Measurements from ENCODE around the gene BROX.
"Not testable (repeated sequence)": the region's sequence is repeated elsewhere in the genome, so short reads cannot be mapped to it uniquely, and the experiment has no call there.

Gene BROX

DNA sequence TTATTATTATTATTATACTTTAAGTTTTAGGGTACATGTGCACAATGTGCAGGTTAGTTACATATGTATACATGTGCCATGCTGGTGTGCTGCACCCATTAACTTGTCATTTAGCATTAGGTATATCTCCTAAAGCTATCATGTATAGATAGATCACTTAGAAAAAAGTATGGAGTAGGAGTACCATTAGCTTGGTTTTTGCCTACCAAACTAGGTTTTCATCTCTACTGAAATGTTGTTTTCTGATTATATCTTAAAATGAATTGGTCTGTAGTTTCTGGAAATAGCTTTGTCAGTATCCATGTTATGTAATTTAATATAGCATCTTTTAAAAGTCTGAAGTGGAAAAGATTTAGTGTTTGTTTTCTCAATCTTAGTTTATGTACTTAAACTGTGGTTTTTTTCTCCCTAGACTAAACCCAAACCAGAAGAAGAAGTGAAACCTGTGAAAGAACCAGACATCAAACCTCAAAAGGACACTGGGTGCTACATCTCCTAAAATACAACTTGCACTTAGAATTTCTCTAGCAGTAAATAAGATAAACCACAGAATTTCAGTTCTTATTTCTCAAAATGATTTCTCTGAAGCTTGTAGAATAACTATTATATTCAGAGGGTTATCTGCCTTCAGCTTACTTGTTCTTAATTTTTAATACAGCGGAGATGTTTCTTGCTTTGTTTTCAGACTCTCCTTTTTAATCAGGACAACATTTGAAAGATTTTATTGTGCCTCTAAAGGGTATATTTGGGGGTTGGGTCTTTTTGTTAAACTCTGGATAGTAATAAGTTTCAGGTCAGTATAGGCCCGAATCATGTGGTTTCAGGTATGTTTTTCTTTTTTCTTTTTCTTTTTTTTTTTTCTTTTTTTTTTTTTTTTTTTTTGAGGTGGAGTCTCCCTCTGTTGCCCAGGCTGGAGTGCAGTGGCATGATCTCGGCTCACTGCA is 20.1 kb downstream of the BROX start:
- DNase-seq = no peak

- no peak for DNase-seq
Observed at GRCh38 chr1:222734740-222735139, 22.4 kb downstream of the BROX start.

DNA sequence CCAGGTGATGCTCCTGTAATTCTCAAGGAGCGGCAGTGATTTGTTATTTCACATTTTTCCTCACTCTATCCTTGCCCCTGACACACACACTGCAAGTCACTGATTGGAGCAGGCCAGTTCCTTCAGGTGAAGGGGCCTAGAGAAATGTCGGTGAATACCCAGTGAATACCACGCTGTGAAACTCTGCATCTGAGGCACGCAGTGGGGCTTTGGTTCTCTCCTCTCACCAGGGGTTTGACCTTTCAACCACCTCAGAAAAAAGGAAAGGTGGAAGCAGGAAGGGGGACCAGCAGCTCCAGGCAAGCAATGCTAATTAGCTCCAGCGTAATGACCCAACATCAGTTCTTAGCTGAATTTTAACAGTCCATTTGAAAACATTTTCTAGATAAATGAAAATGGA is 24.1 kb downstream of the BROX start:
- no peak for DNase-seq

DNA sequence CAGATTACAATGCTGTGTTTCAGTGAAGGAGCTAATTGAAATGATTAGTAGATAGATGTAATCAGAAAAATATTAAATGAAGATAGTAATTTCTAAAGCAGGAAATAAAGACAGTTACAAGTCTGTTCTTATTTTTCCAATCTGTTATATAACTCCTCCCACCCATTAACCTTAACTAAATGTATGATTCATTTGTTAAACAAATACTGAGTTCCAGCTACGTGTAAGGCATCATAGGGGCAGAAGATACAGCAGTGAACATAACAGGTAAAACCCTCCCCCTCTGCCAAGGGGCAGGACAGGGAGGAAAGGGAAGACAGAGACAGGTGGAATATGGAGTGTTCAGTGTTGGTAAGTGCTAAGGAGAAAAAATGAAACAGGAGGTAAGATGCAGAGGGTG is 24.6 kb downstream of the BROX start, which contains the start of gene FAM177B:
Gene FAM177B (plus strand): TSS at position 231 of the 400 bp plus-strand sequence. CDS start 9,344 bp downstream, outside the sequence.
- DNase-seq = no peak

DNA sequence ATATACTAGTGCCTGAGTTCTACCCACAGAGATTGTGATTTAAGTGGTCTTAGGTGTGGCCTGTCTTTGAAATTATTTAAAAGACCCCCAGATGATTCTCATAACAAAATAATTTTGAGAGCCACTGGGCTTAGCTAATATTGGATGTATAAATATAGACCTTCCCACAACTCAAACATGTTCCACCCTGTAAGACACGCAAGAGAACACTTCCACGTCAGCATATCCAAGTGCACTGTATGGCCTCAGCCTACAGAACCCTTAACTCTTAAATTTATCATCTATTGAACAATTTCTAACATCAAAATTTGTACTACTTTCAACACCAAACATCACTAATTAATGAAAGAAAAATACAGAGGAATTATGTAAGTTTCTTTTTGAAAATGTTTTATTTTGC is 27.1 kb downstream of the BROX start:
- DNase-seq = no peak

GRCh38 chr1:222739929-222740328 is 27.6 kb downstream of the BROX start:
- DNase-seq = no peak

DNA sequence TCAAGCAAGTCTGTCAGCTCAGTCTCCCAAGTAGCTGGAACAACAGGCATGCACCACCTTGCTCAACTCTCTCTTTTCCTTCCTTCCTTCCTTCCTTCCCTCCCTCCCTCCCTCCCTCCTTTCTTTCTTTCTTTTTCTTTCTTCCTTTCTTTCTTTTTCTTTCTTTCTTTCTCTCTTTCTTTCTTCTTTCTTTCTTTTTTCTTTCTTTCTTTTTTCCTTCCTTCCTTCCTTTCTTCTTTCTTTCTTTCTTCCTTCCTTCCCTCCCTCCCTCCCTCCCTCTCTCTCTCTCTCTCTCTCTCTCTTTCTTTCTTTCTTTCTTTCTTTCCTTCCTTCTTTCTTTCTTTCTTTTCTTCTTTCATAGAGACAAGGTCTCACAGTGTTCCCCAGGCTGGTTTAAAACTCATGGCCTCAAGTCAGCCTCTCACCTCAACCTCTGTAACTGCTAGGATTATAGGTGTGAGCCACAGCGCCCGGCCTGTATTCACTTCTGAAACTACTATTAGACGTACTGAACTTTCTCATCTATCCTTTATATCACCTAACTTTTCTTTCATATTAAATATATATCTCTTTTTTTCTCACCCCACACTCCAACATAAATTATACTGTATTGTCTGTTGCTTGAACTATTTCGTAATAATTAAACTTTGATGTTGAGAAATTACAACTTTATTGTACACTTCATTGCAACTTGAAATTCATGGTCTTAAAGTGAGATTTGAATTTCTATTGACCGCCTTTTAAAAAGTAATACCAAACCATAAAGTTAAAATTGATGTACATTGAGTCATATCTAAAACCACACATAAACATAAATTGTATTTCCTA is 29.5 kb downstream of the BROX start:
- DNase-seq = not testable (repeated sequence)

DNA sequence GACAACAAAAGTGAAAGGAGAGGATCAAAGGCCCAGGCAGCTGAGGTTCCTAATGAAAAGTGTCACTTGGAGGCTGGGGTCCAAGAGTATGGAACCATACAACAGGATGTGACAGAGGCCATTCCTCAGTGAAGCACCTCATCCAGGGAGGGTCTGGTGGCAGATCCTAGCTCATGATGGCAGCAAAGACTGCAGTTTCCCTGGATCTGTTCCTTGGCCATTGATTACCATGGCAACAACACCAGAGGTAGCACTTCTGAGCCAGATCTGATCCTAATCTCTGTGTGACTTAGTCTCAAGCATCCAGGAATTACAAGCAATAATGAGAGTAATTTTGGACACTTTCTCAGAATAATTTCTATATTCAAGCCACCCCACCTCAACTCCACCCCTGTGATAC is 37.6 kb downstream of the BROX start:
- DNase-seq = peak; percentile 10

DNA sequence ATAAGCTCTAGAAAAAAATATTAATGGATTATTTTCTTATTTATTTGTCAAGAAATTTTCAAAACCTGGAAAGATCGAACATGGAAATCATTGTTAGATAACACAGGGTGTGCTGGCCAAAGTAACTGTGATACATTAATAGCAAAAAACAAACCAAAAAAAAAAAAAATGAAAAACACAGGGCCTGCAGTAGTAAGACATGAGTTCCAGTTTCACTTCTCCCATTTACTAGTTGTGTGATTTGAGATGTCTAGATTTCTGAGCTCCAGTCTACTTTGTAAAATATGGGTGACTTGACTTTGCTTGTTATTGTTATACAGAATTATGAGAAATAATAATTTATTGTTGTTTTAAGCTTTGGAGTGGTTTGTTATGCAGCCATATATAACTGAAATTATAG is 38.3 kb downstream of the BROX start:
- no peak for DNase-seq

DNA sequence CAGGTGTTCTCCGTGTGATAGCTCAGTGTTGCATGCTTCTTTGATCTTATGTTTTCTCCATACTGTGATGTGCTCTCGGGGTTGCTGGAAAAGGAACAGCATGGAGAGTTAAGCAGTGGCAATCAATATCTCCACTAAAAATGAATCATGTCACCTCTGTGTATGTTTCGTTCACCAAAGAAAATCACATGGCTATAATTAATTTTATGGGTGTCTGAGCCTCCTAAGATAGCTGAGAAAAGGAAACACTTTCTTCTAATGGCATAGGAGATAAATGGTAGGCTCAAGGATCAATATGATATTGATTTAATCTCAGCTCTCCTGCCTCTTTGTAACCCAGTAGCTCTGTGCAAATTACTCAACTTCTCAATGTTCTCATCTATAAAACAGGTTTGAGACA is 38.9 kb downstream of the BROX start:
- DNase-seq = no peak

DNA sequence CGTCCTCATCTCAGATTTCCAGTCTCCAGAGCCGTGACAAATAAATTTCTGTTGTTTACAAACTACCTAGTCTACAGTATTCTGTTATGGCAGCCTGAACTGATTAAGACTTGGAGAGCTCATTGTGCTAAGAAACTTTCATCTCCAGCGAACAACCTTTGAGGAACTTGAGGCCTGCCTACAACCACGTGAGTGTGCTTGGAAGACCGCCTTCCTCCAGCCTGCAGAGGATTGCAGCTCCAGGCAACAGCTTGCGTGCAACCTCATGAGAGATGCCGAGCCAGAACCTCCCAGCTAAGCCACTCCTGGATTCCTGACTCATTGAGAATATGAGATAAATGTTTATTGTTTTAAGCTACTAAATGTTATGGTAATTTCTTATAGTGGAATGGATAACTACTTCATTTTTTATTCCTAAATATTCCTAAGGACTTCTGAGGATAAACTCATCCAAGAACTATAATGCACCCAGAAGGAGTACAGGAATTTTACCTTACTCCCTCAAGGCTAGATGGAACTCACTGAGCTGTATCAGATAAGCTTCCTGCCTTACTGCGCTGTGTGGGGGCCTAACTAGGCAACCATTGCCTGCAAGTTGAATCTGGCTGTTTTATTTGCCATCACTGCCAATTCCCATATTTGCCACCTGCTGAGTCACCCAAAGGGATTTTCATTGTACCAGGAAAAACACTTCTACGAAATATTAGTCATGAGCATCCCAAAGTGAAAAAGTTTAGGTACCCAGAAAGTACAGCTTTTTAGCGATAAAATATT is 42.2 kb downstream of the BROX start:
- DNase-seq = no peak

DNA sequence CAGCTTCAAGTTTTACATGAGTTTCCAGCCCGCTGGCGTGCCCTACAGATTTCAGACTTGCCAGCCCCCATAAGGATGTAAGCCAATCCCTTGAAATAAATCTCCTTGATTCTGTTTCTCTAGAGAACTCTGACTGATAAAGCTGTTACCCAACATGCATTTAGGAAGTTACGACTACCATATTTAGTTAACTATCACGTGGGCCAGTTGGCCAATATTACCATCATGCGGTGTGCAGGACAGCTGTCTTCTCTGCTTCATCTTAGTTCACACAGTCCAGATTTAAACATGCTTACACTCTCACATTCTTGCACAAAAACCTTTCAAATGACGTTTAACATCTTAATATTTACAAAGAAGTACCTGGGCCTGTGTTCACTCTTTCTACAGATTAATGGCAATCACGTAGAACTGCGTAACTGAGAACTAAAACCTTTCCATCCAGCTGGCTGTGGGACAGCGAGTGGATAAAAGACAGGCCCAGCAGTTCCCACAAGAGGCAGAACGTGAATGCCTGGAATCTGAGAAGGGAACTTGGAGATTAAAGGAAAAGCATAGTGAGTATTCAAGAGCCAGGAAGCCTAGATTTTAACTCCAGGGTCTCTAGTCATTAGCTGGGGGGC is 45.4 kb downstream of the BROX start:
- no peak for DNase-seq

DNA sequence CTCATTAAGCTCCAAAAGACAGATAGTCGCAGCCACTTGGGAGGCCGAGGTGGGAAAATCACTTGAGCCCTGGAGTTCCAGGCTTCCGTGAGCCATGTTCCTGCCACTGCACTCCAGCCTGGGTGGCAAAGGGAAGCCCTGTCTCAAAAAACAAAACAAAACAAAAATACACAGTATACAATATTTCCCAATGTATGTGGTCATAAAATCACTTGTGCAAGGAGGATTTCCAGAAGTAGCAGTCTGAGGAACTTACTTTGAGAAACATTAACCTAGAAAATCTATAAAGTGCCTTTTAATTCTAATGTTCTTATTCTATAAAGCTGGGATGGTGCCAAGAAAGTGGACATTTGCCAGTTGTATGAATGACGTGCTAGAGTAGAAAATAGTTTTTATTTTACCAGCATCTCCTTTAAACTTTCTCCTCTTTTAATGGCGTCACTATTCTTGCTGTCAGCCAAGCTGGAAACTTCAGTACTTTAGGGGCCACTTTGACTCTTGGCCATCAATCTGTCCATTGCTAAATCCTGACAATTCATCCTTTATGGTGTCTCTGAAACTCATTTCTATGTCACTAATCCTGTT is 47.2 kb downstream of the BROX start:
- DNase-seq = no peak

- DNase-seq = no peak
Observed at GRCh38 chr1:222761083-222761482, 48.7 kb downstream of the BROX start.

- not testable (repeated sequence) for DNase-seq
Observed at GRCh38 chr1:222762178-222762577, 49.8 kb downstream of the BROX start.

- DNase-seq = no peak
Observed at GRCh38 chr1:222767152-222767571, 54.8 kb downstream of the BROX start.

DNA sequence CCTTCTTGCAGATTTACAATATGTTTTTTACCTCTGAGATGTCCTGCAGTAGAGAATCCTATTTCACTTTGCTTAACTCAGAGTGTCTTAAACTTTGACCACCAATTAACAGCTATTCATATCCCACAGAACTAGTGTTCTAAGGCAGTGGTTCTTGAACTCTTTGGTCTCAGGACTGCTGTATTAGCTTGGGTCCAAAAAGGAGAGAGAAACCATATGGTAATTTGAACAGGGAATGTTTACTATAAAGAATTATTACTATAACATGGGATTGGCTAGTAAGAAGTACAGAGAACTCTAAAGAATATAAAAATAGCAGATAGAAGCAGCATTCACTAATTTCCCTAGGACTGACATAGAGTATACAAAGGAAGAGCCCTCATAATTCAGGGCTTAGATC is 56.2 kb downstream of the BROX start:
- DNase-seq = no peak

- DNase-seq = no peak
Observed at GRCh38 chr1:222769181-222769580, 56.8 kb downstream of the BROX start.

GRCh38 chr1:222769971-222770620 is 57.7 kb downstream of the BROX start:
- no peak for DNase-seq

DNA sequence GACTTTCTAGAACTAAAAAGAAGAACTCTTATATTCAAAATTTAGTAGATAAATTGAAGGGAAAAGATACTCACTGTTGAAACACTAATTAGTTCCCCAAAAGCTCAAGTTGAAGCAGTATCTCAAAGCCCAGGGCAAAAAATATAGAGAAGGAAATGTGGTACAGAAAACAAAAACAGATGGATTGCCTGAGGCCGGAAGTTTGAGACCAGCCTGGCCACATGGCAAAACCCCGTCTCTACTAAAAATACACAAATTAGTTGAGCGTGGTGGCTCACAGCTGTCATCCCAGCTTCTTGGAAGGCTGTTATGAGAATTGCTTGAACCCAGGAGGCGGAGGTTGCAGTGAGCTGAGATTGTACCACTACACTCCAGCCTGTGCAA is 60.6 kb downstream of the BROX start:
- no peak for DNase-seq

DNA sequence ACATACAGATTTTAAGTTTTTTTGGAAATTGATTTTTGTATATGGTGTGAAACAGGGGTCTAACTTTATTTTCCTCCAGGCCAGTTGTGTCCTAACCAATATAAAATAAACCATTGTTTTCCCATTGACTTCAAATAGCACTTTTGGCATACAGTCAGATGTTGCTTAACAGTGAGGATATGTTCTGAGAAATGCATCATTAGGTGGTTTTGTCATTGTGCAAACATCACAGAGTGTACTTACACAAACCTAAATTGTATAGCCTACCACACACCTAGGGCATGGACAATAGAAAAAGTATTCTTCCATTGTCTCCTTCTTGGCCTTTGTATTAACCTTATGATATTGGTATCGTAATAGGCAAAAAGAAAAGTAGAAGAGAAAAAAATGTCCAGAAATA is 65.1 kb downstream of the BROX start:
- DNase-seq = no peak

DNA sequence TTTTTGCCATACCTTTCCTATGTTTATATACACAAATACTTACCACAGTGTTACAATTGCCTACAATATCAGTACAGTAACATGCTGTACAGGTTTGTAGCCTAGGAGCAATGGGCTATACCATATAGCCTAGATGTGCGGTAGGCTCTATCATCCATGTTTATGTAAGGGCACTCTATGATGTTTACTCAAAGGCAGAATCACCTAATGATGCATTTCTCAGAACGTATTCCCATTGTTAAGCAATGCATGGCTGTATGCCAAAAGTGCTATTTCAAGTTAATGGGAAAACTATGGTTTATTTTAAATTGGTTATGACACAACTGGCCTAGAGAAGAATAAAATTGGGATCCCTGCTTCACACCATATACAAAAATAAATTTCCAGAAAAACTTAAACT is 65.6 kb downstream of the BROX start:
- peak; percentile 84 for DNase-seq
